Thyroid gland (tissue), 4 donors: ENCODE results near the gene BACH2. TPM values are rescaled to one million over a fixed set of nuclear protein-coding genes. Genes with fewer than 3 reads are reported as not detected.

Source experiments
- DNase-seq, 2 donors: peaks; one replicate each; pipeline ENCODE4 v3.0.0-alpha.2; 2019
- H3K27ac ChIP-seq, 3 donors: fragments of 200-600 bp; sonication (generic); 1 replicate in 2 of 3; 2 replicates in 1 of 3; pipeline ENCODE4 v1.5.1; 2016 to 2019; ENCODE audit warnings: mild to moderate bottlenecking in 1 of 3, moderate library complexity in 1 of 3
- H3K27me3 ChIP-seq: fragments of 200-600 bp; sonication (generic); one replicate; pipeline ENCODE4 v1.5.1; 2019
- H3K36me3 ChIP-seq, 2 donors: fragments of 200-600 bp; sonication (generic); one replicate each; pipeline ENCODE4 v1.5.1; 2016 to 2019
- H3K4me1 ChIP-seq, 2 donors: fragments of 200-600 bp; sonication (generic); one replicate each; pipeline ENCODE4 v1.5.1; 2017 to 2019
- H3K4me3 ChIP-seq, 3 donors: fragments of 200-600 bp; sonication (generic); replicated peaks in 1 of 3; 1 replicate in 2 of 3; 2 replicates in 1 of 3; pipeline ENCODE4 v1.5.1; 2016; ENCODE audit warnings: mild to moderate bottlenecking in 1 of 3
- H3K9me3 ChIP-seq: fragments of 200-600 bp; sonication (generic); one replicate; pipeline ENCODE4 v1.5.1; 2017
- CTCF ChIP-seq, 6 experiments: fragments of 200-600 bp in 3 of 6; fragments of 450-650 bp in 3 of 6; sonication (generic) in 3 of 6; IDR thresholded peaks; one replicate each; pipeline ENCODE4 v1.5.1; 2016 to 2019; ENCODE audit warnings: antibody characterized with exemption in 6 of 6, mild to moderate bottlenecking in 2 of 6, inconsistent platforms in 1 of 6, moderate library complexity in 1 of 6
- POLR2A ChIP-seq, 2 donors: fragments of 450-650 bp; IDR thresholded peaks; one replicate each; pipeline ENCODE4 v1.6.1; 2017; ENCODE audit warnings: antibody characterized with exemption in 2 of 2, mild to moderate bottlenecking in 2 of 2, moderate library complexity in 1 of 2
- WGBS, 2 donors: methylation state at CpG; one replicate each; pipeline ENCODE4 v1.1.5; 2017; 5-methylcytosine and 5-hydroxymethylcytosine counted together
- intact Hi-C: fragments of 100-400 bp; cut with DNase I; formaldehyde crosslinking; loops from one replicate; pipeline ENCODE4 v1.15.1; 2023
- total RNA-seq, 4 donors: library from RNA; depleted of rRNA; stranded (reverse); fragments of >200 nt; gene quantifications; one replicate each; pipeline ENCODE4 v1.2.3, GENCODE V29; 2016

The BACH2 gene
- total RNA-seq, 4 donors from 2014 or later, result 0.98 to 6.6 (median 3.9) TPM

- peak in 1 of 2 donors; percentile 35 for DNase-seq
- Histone ChIP-seq H3K36me3 (no peaks in the 10 kb centered on the region), H3K9me3 (no peaks in the 10 kb centered on the region), H3K27me3 (no peaks in the 10 kb centered on the region), H3K4me3 (no peak overlapping the region), H3K4me1 (peaks cover 5 to 6% of the 10 kb centered on the region in 2 donors), H3K27ac (no peak overlapping the region)
- 53 to 57% methylated on average over 13 to 15 of the region's 15 CpGs for WGBS, 2 donors
- no peak for TF ChIP-seq CTCF (IDR thresholded peaks at IDR 0.05)
- no peak for TF ChIP-seq POLR2A (IDR thresholded peaks at IDR 0.05)
- intact Hi-C loops, result loop anchor here (2.0 kb wide), 1 partner anchor 540 kb away; no protein-coding TSS in a partner anchor
Measured at GRCh38 chr6:89941031-89941762, 355.4 kb downstream of the BACH2 start.

GRCh38 chr6:89940225-89941027 lies 356.2 kb downstream of the BACH2 start:
- Histone ChIP-seq H3K4me3 (no peak overlapping the region), H3K27ac (no peak overlapping the region), H3K27me3 (no peaks in the 10 kb centered on the region), H3K9me3 (no peaks in the 10 kb centered on the region), H3K36me3 (no peaks in the 10 kb centered on the region), H3K4me1 (peaks cover 5 to 6% of the 10 kb centered on the region in 2 donors)
- TF ChIP-seq CTCF (IDR thresholded peaks at IDR 0.05) (peak in 5 of 6 experiments; percentile 16 to 72 (median 68)), POLR2A (IDR thresholded peaks at IDR 0.05) (no peak)
- peak; percentile 64 to 74 for DNase-seq
- intact Hi-C loops, result loop anchor here (2.0 kb wide), 1 partner anchor 540 kb away; no protein-coding TSS in a partner anchor
- 34 to 36% methylated on average over 9 of the region's 9 CpGs for WGBS, 2 donors

GRCh38 chr6:89939144-89939543 lies 357.5 kb downstream of the BACH2 start:
- intact Hi-C loops, result loop anchor here (10.0 kb wide), 1 partner anchor 456 kb away; no protein-coding TSS in a partner anchor
- no peak overlapping the region for H3K27ac ChIP-seq
- WGBS, 2 donors, result 74 to 85% methylated on average over 2 of the region's 2 CpGs

GRCh38 chr6:89938014-89938413 lies 358.6 kb downstream of the BACH2 start:
- DNase-seq, result no peak
- Histone ChIP-seq H3K4me3 (no peak overlapping the region), H3K36me3 (no peaks in the 10 kb centered on the region), H3K9me3 (no peaks in the 10 kb centered on the region), H3K27ac (no peak overlapping the region), H3K4me1 (peaks cover 5 to 6% of the 10 kb centered on the region in 2 donors), H3K27me3 (no peaks in the 10 kb centered on the region)
- intact Hi-C loops, result loop anchor here (10.0 kb wide), 1 partner anchor 457 kb away; no protein-coding TSS in a partner anchor
- TF ChIP-seq CTCF (IDR thresholded peaks at IDR 0.05), result no peak
- no peak for TF ChIP-seq POLR2A (IDR thresholded peaks at IDR 0.05)
- WGBS, 2 donors, result 87 to 92% methylated on average over 12 of the region's 12 CpGs

More at GRCh38 chr6:89939144-89939543, 357.5 kb downstream of the BACH2 start:
- DNase-seq, result no peak
- H3K4me3 ChIP-seq, result no peak overlapping the region
- TF ChIP-seq POLR2A (IDR thresholded peaks at IDR 0.05), result no peak
- TF ChIP-seq CTCF (IDR thresholded peaks at IDR 0.05), result no peak
- H3K4me1 ChIP-seq, result peaks cover 5 to 6% of the 10 kb centered on the region in 2 donors
- H3K27me3 ChIP-seq, result no peaks in the 10 kb centered on the region
- no peaks in the 10 kb centered on the region for H3K9me3 ChIP-seq
- no peaks in the 10 kb centered on the region for H3K36me3 ChIP-seq
